PC-9 (cell line): ENCODE measurements around the gene EML6. TPM values are rescaled to one million over a fixed set of nuclear protein-coding genes. Genes with fewer than 3 reads are reported as not detected.
A peak's percentile ranks its signal among the peaks of the same experiment; 100 is the strongest.

ENCODE experiments used
- BruUV-seq: library from RNA; stranded (reverse); fragments of 400-500 nt; replicated peaks from 2 replicates; lab custom pipeline; 2021; lab: Mats Ljungman, UMichigan
- CTCF ChIA-PET: fragments of 300-600 bp; sonication (Branson Sonifier 250); formaldehyde crosslinking; loops from one replicate; lab custom pipeline; 2022; ENCODE audit warnings: antibody characterized with exemption; lab: Charles Lee
- POLR2A ChIA-PET: fragments of 300-600 bp; sonication (Branson Sonifier 250); formaldehyde crosslinking; loops from one replicate; lab custom pipeline; 2022; ENCODE audit warnings: antibody characterized with exemption; ENCODE audit not compliant: unreplicated experiment; lab: Charles Lee
- DNase-seq, 2 experiments: peaks; one replicate each; pipeline versions ENCODE4 v3.0.0 to v3.0.0-alpha.2; 2015 to 2022; ENCODE audit warnings: mixed read lengths in 1 of 2
- H2AFZ ChIP-seq: fragments of 200-600 bp; sonication (generic); 2 replicates; pipeline ENCODE4 v1.8.1; 2017; ENCODE audit warnings: antibody characterized with exemption
- H3F3A ChIP-seq: fragments of 200-600 bp; sonication (generic); 2 replicates; pipeline ENCODE4 v1.8.1; 2017; ENCODE audit warnings: antibody characterized with exemption, mild to moderate bottlenecking, low read depth; ENCODE audit not compliant: insufficient read depth
- H3K27ac ChIP-seq: fragments of 200-600 bp; sonication (generic); 2 replicates; pipeline ENCODE4 v1.6.1; 2016; ENCODE audit warnings: mixed run types
- H3K27me3 ChIP-seq: fragments of 200-600 bp; sonication (generic); 2 replicates; pipeline ENCODE4 v1.6.1; 2016; ENCODE audit warnings: low read depth, mixed run types; ENCODE audit not compliant: insufficient read depth
- H3K36me3 ChIP-seq: fragments of 200-600 bp; sonication (generic); 2 replicates; pipeline ENCODE4 v1.6.1; 2016; ENCODE audit warnings: low read depth, mixed run types
- H3K4me1 ChIP-seq: fragments of 200-600 bp; sonication (generic); replicated peaks from 2 replicates; pipeline ENCODE4 v1.6.1; 2016; ENCODE audit warnings: mixed run types; ENCODE audit not compliant: insufficient read depth
- H3K4me2 ChIP-seq: fragments of 200-600 bp; sonication (generic); 2 replicates; pipeline ENCODE4 v1.6.1; 2017; ENCODE audit warnings: mixed run types
- H3K4me3 ChIP-seq: fragments of 200-600 bp; sonication (generic); 2 replicates; pipeline ENCODE4 v1.6.1; 2016; ENCODE audit warnings: mixed run types
- H3K79me2 ChIP-seq: fragments of 200-600 bp; sonication (generic); 2 replicates; pipeline ENCODE4 v1.6.1; 2017; ENCODE audit warnings: low read depth, mixed run types
- H3K9me2 ChIP-seq: fragments of 200-600 bp; sonication (generic); 2 replicates; pipeline ENCODE4 v1.8.1; 2017; ENCODE audit warnings: mild to moderate bottlenecking; ENCODE audit not compliant: insufficient read depth
- H3K9me3 ChIP-seq: fragments of 200-600 bp; sonication (generic); 2 replicates; pipeline ENCODE4 v1.8.1; 2016; ENCODE audit warnings: low read depth; ENCODE audit not compliant: insufficient read depth
- H4K20me1 ChIP-seq: fragments of 200-600 bp; sonication (generic); 2 replicates; pipeline ENCODE4 v1.8.1; 2017; ENCODE audit not compliant: insufficient read depth
- CTCF ChIP-seq: fragments of 200-600 bp; sonication (generic); conservative IDR thresholded peaks from 2 replicates; pipeline ENCODE4 v1.6.1; 2017; ENCODE audit warnings: mixed run types, antibody characterized with exemption, mild to moderate bottlenecking, moderate library complexity
- EZH2 ChIP-seq: fragments of 200-600 bp; sonication (generic); IDR thresholded peaks from 2 replicates; pipeline ENCODE4 v1.8.0; 2017; ENCODE audit warnings: antibody characterized with exemption, low read depth
- intact Hi-C: fragments of 100-400 bp; cut with micrococcal nuclease; formaldehyde crosslinking; loops from one replicate; pipeline ENCODE4 v1.10.0; 2022; ENCODE audit not compliant: unreplicated experiment
- total RNA-seq: library from RNA; stranded (reverse); gene quantifications from 2 replicates; pipeline ENCODE4 v1.2.3, GENCODE V29; 2021

Gene EML6
- total RNA-seq, 1 experiment from 2014 or later = 3.7 TPM

- TF ChIP-seq EZH2 = no peak
- no peak for TF ChIP-seq CTCF
- no peaks in the 10 kb centered on the region; the same call in 1 of the 2 replicates for H3K9me3 ChIP-seq
- no peaks in the 10 kb centered on the region for H3K27me3 ChIP-seq
- H2AFZ ChIP-seq = no peak overlapping the region
- no peak overlapping the region for H3K4me3 ChIP-seq
- H3F3A ChIP-seq = peaks cover 97% of the 10 kb centered on the region
- no peak for DNase-seq
- peak overlapping the region; percentile 26 for H3K27ac ChIP-seq
- peaks cover 100% of the 10 kb centered on the region for H4K20me1 ChIP-seq
- H3K9me2 ChIP-seq = no peaks in the 10 kb centered on the region
- ChIA-PET CTCF (no interaction called here), POLR2A (no interaction called here)
- H3K4me1 ChIP-seq = peaks cover 96% of the 10 kb centered on the region
- 0 out of 2 replicates have a peak overlapping the region, but pooled peaks have one; percentile 1 for H3K4me2 ChIP-seq
- intact Hi-C loops = loop anchor here (10.0 kb wide), 1 partner anchor 107 kb away; no protein-coding TSS in a partner anchor
- H3K79me2 ChIP-seq = peaks cover 100% of the 10 kb centered on the region
- peaks cover 28% of the 10 kb centered on the region for H3K36me3 ChIP-seq
- no TSS peak for BruUV-seq
These were observed 288.6 kb downstream of the EML6 start for GRCh38 chr2:55011831-55012671.

- H3K79me2 ChIP-seq = peaks cover 100% of the 10 kb centered on the region
- H3K4me1 ChIP-seq = peaks cover 96% of the 10 kb centered on the region
- TF ChIP-seq CTCF (no peak), EZH2 (no peak)
- BruUV-seq = no TSS peak
- H3K27ac ChIP-seq = peak overlapping the region; percentile 26
- peaks cover 36% of the 10 kb centered on the region for H3K36me3 ChIP-seq
- POLR2A ChIA-PET = no interaction called here
- H4K20me1 ChIP-seq = peaks cover 100% of the 10 kb centered on the region
- CTCF ChIA-PET = no interaction called here
- no peaks in the 10 kb centered on the region for H3K9me2 ChIP-seq
- H3K27me3 ChIP-seq = no peaks in the 10 kb centered on the region
- DNase-seq = no peak
- no peak overlapping the region for H2AFZ ChIP-seq
- no peaks in the 10 kb centered on the region; the same call in 1 of the 2 replicates for H3K9me3 ChIP-seq
- peaks cover 97% of the 10 kb centered on the region for H3F3A ChIP-seq
- intact Hi-C loops = loop anchor here (10.0 kb wide), 1 partner anchor 108 kb away; no protein-coding TSS in a partner anchor
- no peak overlapping the region for H3K4me3 ChIP-seq
- peak overlapping the region; percentile 1; the same call in 1 of the 2 replicates for H3K4me2 ChIP-seq
These were observed 289.4 kb downstream of the EML6 start for GRCh38 chr2:55012672-55013484.

GRCh38 chr2:55013936-55014335 is 290.5 kb downstream of the EML6 start:
- Histone ChIP-seq H3K36me3 (peaks cover 46% of the 10 kb centered on the region), H3K79me2 (peaks cover 100% of the 10 kb centered on the region), H3K27ac (peak overlapping the region; percentile 23; the same call in 1 of the 2 replicates), H3K27me3 (no peaks in the 10 kb centered on the region), H3K9me3 (no peaks in the 10 kb centered on the region; the same call in 1 of the 2 replicates), H3F3A (peaks cover 97% of the 10 kb centered on the region), H2AFZ (no peak overlapping the region), H3K4me2 (peak overlapping the region; percentile 15; the same call in 1 of the 2 replicates), H3K4me1 (peaks cover 92% of the 10 kb centered on the region), H4K20me1 (peaks cover 100% of the 10 kb centered on the region), H3K4me3 (no peak overlapping the region), H3K9me2 (no peaks in the 10 kb centered on the region)
- TF ChIP-seq CTCF = no peak
- no peak for TF ChIP-seq EZH2
- ChIA-PET CTCF (no interaction called here), POLR2A (interaction anchor here (0.6 to 0.8 kb wide), 2 partner anchors 16 to 41 kb away, joined by 8 to 9 read pairs; no protein-coding TSS in a partner anchor)
- intact Hi-C loops = loop anchor here (10.0 kb wide), 1 partner anchor 109 kb away; no protein-coding TSS in a partner anchor
- BruUV-seq = no TSS peak
- no peak for DNase-seq
